T1000 (cell line): ENCODE results near the gene GSPT1.
"Not testable (repeated sequence)": the region's sequence is repeated elsewhere in the genome, so short reads cannot be mapped to it uniquely, and the experiment has no call there.

ENCODE experiments used
- DNase-seq: peaks from one replicate; lab custom pipeline; 2025; ENCODE audit warnings: mixed read lengths; lab: John Stamatoyannopoulos, UW

GSPT1 gene

DNA sequence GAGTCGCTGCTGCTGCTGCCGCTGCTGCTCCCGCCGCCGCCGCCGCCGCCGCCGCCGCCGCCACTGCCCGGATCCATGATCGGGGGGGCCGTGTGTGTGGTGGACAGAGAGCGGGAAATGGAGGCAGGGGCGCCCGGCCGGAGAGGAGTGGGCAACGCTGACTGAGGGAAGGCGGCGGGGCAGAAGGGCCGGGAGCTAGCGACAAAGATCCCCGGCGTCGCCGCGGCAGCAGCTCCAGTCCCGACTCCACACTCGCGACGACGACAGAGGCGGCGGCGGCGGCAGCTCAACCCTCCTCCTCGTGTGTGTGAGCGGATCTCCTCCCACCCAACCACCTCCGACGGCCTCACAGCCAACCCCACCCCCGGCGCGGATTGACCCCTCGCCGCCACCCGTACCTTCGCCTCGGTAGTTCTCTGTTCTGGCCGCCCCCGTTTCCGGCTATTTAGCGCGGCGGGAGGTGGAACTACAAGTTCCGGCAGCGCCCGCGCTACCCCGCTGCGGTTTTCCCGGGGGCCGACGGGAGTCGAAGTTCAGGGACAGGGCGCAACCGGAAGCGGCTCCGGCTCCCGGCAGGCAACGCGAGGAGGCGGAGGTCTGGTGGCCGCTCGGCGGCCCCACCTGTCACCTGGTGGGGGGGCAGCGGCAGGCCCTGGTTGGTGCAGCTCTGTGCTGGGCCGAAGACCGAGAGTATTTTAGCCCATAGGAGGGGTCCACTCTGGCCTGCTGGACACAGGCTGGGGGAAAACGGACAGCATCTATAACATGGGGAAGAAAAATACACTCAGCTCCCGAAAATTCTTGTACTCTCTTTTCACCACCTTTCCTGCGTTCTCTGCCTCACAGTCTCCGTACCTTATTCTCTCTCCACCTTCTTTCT lies at the start of gene GSPT1:
Gene GSPT1, minus strand, starts transcription at position 313 of the 880 bp plus-strand sequence. Its CDS starts 236 bp downstream, at position 77.
- peak; percentile 97 for DNase-seq

DNA sequence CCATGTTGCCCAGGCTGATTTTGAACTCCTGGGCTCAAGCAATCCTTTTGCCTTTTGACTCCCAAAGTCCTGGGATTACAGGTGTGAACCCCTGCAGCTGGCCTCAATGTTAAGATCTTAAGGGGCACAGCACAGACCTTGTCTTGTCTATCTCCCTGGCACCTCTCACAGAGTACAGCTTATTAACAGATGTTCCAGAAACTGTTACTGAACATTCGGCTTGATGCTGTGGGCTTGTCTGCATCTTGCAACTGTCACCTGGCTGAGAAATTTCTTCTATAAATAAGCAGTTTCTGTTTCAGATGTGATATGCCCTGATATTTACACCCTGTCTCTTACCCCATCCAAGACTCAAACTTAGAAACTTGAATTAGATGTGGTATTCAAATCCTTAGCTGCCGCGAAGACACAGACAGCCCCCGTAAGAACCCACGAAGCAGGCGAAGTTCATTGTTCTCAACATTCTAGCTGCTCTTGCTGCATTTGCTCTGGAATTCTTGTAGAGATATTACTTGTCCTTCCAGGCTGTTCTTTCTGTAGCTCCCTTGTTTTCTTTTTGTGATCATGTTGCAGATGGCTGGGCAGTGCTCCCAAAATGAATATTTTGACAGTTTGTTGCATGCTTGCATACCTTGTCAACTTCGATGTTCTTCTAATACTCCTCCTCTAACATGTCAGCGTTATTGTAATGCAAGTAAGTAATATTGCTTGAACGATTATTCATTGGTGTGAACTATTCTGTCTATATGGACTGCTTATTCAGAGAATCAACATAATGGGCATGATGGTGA lies 49.2 kb upstream of the GSPT1 start, which contains the start of gene TNFRSF17:
Gene TNFRSF17, plus strand, starts transcription at position 450 of the 791 bp plus-strand sequence. Its CDS starts 115 bp downstream, at position 565.
- DNase-seq = no peak

DNA sequence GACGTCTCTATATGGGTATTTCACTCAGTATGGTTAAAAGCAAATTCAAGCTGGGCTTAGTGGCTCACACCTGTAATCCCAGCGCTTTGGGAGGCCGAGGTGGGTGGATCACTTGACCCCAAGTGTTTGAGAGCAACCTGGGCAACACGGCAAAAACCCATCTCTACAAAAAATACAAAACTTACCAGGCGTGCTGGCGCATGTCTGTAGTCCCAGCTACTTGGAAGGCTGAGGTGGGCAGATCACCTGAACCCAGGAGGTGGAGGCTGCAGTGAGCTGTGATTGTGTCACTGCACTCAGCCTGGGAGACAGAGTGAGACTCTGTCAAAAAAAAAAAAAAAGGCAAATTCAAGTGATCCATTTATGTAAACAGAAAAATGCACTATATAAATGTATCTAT lies 48.0 kb upstream of the GSPT1 start:
- DNase-seq = no peak

DNA sequence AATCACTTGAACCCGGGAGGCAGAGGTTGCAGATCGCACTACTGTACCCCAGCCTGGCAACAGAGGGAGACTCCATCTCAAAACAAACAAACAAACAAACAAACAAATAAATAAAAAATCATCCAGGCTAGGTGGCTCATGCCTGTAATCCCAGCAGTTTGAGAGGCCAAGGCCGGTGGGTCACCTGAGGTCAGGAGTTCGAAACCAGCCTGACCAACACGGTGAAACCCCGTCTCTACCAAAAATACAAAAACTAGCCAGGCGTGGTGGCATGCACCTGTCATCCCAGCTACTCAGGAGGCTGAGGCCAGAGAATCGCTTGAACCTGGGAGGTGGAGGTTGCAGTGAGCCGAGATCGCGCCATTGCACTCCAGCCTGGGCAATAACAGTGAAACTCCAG lies 47.2 kb upstream of the GSPT1 start:
- not testable (repeated sequence) for DNase-seq

- not testable (repeated sequence) for DNase-seq
Measured at GRCh38 chr16:11962457-11962856, 46.7 kb upstream of the GSPT1 start.

DNA sequence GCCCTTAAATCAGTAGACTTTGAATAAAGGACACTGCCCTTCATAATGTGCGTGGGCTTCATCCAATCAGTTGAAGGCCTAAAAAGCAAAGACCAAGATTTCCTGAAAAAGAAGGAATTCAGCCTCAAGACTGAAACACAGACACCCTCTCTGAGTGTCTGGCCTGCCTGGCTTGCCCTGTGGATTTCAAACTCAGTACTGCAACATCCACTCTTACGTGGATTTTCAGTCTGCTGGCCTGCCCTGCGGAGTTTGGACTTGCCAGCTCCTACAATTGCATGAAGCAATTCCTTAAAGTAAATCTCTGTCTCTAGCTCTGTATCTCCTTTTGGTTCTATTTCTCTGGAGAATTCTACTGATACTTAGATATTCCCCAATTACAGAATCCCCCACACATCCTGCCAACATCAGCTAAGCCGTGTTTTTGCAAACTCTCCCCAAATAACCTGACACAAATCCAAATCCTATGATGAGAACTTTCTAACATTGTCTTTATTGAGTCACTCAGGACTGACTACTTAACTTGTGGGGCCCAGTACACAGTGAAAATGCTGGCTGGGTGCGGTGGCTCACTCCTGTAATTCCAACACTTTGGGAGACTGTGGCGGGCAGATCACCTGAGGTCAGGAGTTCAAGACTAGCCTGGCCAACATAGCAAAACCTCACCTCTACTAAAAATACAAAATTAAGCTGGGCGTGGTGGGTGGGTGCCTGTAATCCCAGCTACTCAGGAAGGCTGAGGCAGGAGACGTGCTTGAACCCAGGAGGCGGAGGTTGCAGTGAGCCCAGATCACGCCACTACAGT lies 42.0 kb upstream of the GSPT1 start:
- no peak for DNase-seq

GRCh38 chr16:11956558-11956957 lies 40.8 kb upstream of the GSPT1 start:
- no peak for DNase-seq

GRCh38 chr16:11955713-11956123 lies 40.0 kb upstream of the GSPT1 start:
- DNase-seq = peak; percentile 91

DNA sequence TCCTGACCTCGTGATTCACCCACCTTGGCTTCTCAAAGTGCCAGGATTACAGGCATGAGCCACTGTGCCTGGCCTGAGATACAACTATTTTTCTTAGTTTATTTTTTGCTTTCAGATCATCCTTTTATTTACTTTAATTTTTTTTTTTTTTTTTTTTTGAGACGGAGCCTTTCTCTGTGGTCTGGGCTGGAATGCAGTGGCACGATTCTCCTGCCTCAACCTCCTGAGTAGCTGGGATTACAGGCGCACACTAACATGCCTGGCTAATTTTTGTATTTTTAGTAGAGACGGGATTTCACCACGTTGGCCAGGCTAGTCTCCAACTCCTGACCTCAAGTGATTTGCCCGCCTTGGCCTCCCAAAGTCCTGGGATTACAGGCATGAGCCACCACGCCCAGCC lies 37.8 kb upstream of the GSPT1 start:
- DNase-seq = not testable (repeated sequence)

GRCh38 chr16:11950388-11950787 lies 34.6 kb upstream of the GSPT1 start:
- DNase-seq = no peak

DNA sequence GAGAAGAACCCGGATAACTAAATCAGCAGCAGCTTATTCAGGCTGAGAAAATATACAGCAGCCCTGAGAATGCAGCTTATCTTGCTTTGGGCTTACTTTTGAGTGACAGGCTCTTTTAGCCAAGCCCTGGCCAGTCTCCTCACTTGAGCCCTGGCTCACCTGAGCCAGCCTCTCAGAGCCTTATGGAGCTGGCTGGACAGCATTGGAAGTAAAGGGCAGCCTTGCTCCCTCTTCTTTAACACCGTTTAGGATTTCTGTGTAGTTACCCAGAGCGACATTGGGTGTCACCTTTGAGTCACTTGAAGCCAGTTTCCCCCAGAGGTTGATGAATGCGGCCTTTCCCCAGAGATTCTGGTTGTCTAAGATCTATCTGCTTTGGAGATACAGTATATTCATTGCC lies 33.8 kb upstream of the GSPT1 start:
- DNase-seq = peak; percentile 24

DNA sequence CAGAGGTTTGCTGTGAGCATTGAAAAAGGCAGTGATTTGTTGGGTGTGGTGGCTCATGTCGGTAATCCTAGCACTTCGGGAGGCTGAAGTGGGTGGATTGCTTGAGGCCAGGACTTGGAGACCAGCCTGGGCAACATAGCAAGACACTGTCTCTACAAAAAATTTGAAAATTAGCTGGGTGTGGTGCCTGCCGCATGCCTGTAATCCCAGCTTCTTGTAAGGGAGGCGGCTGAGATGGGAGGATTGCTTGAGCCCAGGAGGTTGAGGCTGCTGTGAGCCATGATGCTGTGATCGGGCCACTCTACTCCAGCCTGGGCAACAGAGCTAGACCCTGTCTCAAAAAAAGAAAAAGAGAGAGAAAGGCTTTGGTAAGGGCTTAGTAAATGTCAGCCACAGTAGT lies 33.1 kb upstream of the GSPT1 start:
- no peak for DNase-seq

DNA sequence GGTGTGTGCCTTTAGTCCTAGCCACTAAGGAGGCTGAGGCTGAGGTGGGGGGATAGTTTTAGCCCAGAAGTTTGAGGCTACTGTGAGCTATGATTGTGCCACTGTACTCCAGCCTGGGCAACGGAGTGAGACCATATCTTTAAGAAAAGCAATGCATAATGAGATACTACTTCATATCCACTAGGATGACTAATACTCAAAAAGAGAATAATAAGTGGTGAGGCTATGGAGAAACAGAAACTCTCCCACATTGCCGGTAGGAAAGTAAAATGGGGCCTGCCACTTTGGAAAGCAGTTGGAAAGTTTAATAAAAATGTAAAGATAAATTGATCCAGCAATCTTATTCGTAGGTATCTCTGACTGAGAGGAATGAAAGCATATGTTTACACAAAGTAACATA lies 30.7 kb upstream of the GSPT1 start:
- no peak for DNase-seq

DNA sequence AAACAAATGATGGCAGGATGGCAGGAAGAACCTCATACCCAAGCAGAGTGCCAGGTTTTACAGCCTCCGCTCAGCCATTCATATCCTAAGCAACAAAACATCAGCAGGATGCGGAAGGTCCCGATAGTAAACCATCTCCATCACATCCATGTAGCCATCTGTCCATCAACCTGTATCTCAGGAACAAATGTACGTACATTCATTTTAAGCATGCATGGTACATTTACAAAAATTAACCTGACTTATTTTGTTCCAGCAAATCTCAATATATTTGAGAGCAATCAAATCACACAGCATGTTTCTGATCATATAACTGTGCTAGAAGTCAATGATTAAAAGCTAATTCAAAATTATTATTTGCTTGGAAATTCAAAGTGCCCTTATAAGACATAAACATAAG lies 26.2 kb upstream of the GSPT1 start, which contains the start of gene NPIPB2:
Gene NPIPB2, minus strand, starts transcription at position 101 of the 400 bp plus-strand sequence. Its CDS starts 0 bp downstream, at position 101.
- not testable (repeated sequence) for DNase-seq

DNA sequence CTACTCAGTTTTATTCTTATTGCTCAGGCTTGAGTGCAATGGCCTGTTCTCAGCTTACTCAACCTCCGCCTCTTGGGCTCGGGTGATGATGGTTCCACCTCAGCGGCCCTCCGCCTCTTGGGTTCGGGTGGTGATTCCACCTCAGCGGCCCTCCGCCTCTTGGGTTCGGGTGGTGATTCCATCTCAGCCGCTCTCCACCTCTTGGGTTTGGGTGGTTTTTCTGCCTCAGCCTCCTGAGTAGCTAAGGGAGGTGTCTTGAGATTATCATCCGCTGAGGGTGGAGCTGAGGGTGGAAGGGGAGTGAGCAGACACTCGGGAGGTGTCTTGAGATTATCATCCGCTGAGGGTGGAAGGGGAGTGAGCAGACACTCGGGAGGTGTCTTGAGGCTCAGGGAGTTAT lies 11.6 kb upstream of the GSPT1 start:
- not testable (repeated sequence) for DNase-seq

DNA sequence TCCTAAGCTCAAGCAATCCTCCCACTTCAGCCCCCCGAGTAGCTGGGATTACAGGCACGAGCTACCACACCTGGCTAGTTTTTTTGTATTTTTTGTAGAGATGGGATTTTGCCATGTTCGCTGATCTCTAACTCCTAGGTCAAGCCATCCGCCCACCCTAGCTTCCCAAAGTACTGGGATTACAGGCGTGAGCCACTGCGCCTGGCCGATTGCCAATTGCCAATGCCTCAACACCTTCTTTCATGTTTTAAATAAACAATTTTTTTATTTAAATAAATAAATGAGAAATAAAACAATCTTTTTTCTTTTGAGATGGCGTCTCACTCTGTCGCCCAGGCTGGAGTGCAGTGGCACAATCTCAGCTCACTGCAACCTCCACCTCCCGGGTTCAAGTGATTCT lies 8.3 kb upstream of the GSPT1 start:
- DNase-seq = not testable (repeated sequence)

DNA sequence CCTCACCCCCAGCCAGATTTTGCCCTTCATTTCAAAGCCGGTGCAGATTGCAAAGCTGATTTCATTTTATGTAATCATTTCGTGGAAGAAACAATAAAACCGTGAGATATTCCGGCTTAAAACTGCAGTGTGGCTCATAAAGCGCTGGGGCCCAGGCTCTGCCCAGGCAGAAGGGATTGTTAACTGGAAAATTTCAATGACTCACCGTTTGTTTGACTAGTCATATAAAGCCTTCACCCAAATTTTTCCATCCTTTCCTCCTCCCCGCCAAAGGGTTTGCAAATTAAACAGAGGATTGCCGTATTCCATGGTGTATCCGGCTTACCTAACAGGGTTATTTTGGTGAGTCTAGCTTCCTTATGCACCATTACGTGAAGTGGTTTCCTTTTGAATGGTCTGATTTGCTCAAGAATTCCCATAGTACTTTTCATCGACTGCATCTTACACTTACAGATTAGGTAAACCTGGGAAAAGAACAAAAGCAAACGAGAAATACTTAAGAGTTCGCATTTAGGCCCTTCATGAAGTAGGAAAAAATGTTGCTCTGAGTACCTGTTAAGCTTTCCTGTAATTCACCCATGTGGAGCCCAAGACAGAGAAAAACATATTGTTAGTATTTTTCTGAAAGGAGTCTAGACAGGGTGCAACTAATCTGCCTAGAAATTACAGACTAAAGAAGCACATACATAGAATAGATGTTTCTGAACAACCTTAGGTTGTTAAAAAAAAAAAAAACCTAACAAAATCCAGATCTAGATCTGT lies 949 bp upstream of the GSPT1 start:
- peak; percentile 59 for DNase-seq

- no peak for DNase-seq
Measured at GRCh38 chr16:11915114-11915643, 577 bp downstream of the GSPT1 start.

- no peak for DNase-seq
Measured at GRCh38 chr16:11914210-11915113, 1.3 kb downstream of the GSPT1 start.
